ENCODE data around the gene TMEM143.

DNA sequence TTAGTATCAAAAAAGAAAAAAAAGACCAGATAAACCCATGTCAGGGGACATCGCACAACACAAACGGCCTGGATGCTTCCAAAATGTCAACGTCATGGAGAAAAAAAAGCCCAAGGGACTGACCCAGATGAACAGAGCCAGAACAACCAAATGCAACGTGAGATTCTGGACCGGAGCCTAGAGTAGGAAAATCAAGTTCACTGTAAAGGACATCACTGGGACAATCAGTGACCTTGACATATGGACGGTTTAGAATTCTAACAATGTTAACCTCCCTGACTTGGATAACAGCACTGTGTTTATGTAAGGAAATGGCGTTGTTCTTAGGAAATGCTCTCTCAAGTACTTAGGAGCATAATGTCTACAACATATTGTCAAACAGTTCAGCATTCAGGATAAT lies 53.5 kb downstream of the TMEM143 start:
- TF ChIP-seq, protein P1, sequence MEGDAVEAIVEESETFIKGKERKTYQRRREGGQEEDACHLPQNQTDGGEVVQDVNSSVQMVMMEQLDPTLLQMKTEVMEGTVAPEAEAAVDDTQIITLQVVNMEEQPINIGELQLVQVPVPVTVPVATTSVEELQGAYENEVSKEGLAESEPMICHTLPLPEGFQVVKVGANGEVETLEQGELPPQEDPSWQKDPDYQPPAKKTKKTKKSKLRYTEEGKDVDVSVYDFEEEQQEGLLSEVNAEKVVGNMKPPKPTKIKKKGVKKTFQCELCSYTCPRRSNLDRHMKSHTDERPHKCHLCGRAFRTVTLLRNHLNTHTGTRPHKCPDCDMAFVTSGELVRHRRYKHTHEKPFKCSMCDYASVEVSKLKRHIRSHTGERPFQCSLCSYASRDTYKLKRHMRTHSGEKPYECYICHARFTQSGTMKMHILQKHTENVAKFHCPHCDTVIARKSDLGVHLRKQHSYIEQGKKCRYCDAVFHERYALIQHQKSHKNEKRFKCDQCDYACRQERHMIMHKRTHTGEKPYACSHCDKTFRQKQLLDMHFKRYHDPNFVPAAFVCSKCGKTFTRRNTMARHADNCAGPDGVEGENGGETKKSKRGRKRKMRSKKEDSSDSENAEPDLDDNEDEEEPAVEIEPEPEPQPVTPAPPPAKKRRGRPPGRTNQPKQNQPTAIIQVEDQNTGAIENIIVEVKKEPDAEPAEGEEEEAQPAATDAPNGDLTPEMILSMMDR (IDR thresholded peaks at IDR 0.05; ENCODE audit: extremely low read depth in 1 of 2, insufficient read depth in 1 of 2, low read depth in 1 of 2, low read length in 2 of 2), result no peak
- TF ChIP-seq FOS (IDR thresholded peaks at IDR 0.05; ENCODE audit: borderline replicate concordance, insufficient read depth, low read length), result no peak
- peak; percentile 72 for TF ChIP-seq POLR2A (IDR thresholded peaks at IDR 0.05; ENCODE audit: low read depth, low read length)
- TF ChIP-seq MYC (IDR thresholded peaks at IDR 0.05; ENCODE audit: low read depth, low read length), result no peak
- no peak for TF ChIP-seq EZH2 (IDR thresholded peaks at IDR 0.05; ENCODE audit: borderline replicate concordance, low read depth, low read length, severe bottlenecking)
- peak; percentile 73 for TF ChIP-seq JUN (IDR thresholded peaks at IDR 0.05; ENCODE audit: borderline replicate concordance, insufficient read depth, insufficient read length, low read depth)
- peak; percentile 96 for TF ChIP-seq POLR2AphosphoS5 (IDR thresholded peaks at IDR 0.05; ENCODE audit: insufficient read depth, low read depth, low read length)
- TF ChIP-seq GATA2 (IDR thresholded peaks at IDR 0.05; ENCODE audit: insufficient read depth, insufficient read length, low read depth, low read length), result peak; percentile 84
